GM12891 (cell line): ENCODE measurements around the gene RCC1.

ENCODE experiments used
- PAX5 ChIP-seq: IDR thresholded peaks from 2 replicates; pipeline ENCODE4 v1.6.1; 2011; ENCODE audit warnings: low read length, moderate library complexity, mild to moderate bottlenecking; ENCODE audit not compliant: insufficient read depth, severe bottlenecking
- POLR2AphosphoS5 ChIP-seq: IDR thresholded peaks from 2 replicates; pipeline ENCODE4 v1.6.1; 2011; ENCODE audit warnings: low read depth, low read length, control low read depth

DNA sequence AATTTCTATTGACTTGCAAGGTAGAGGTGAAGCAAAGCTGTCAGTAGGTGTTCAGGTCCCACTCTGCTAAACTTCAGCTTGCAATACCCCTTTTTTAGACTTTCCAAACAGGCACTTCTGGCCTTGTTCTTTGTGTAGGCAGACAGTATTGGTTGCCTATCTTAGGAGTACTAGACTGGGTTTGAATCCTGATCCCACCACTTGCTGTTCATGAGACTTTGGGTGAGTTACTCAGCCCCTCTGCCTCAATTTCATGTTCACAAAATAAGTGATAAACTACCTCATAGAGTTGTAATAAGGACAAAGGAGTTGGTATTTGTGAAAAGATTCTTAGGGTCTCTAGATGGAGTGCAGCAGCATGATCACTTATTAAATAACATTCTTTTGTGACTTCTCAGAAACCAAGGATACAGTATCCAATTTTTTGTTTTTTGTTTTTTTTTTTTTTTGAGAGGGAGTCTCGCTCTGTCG, 5.2 kb downstream of the RCC1 start:
- TF ChIP-seq POLR2AphosphoS5 (peak; percentile 90), PAX5 (no peak)
